ENCODE results near the gene DUS4L.

The DUS4L gene

DNA sequence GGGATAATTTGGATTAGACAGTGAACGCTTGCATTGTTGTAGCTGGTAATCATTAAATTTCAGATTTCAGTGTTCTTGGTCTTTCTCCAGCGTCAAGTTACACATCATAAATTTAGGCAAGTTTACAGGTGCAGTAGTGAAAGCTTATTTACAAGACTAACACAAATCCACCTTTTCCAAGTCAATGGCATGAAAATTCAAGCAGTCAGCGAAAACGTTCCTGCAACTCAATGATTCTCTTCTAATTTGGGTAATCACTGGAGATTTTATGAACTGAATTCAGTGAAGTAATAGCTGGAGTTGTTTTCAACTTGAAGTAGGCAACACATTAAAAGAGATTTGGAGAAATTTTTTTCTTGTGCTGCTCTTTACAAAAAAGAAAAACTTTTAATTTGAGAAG is 34.2 kb downstream of the DUS4L start:
- H3K4me3 ChIP-seq (ENCODE audit: low read depth, low read length): no peak overlapping the region
- TF ChIP-seq, protein P1, sequence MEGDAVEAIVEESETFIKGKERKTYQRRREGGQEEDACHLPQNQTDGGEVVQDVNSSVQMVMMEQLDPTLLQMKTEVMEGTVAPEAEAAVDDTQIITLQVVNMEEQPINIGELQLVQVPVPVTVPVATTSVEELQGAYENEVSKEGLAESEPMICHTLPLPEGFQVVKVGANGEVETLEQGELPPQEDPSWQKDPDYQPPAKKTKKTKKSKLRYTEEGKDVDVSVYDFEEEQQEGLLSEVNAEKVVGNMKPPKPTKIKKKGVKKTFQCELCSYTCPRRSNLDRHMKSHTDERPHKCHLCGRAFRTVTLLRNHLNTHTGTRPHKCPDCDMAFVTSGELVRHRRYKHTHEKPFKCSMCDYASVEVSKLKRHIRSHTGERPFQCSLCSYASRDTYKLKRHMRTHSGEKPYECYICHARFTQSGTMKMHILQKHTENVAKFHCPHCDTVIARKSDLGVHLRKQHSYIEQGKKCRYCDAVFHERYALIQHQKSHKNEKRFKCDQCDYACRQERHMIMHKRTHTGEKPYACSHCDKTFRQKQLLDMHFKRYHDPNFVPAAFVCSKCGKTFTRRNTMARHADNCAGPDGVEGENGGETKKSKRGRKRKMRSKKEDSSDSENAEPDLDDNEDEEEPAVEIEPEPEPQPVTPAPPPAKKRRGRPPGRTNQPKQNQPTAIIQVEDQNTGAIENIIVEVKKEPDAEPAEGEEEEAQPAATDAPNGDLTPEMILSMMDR (IDR thresholded peaks at IDR 0.05; ENCODE audit: borderline replicate concordance, insufficient read depth, low read depth, low read length): no peak

DNA sequence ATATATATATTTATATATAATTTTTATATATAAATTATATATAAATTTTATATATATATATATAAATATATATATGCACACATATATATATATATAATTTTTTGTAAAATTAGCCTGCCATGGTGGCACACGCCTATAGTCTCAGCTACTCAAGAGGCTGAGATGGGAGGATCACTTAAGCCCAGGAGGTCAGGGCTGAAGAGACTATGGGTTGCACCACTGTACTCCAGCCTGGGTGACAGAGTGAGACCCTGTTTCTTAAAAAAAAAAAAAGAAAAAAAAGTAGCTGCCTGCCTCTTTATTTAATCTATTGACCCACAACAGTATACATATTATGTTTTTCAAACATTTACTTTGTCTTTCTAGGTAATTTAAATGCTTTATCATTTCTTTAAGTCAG is 35.5 kb downstream of the DUS4L start:
- no peak overlapping the region for H3K4me3 ChIP-seq (ENCODE audit: low read depth, low read length)
- TF ChIP-seq, protein P1 (IDR thresholded peaks at IDR 0.05; ENCODE audit: borderline replicate concordance, insufficient read depth, low read depth, low read length): no peak

DNA sequence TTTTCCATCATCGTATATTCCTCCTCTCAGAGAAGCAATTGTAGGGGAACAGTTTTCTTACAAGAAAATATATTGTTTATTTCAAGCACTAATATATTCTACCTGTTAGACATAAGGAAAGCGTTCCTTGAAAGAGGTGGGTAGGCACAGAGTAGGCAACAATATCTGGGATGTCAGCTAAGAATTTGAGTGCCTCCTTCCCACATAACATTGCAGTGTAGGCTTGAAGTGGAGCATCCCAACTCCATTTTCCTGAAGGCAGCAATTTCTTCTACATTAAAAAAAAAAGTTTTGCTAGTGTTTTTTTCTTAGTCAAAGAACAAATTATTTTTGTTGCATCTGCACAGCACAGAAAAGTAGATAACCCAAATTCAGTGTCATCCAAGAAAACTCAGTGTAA is 37.0 kb downstream of the DUS4L start:
- no peak overlapping the region for H3K4me3 ChIP-seq (ENCODE audit: low read depth, low read length)
- TF ChIP-seq, protein P1 (IDR thresholded peaks at IDR 0.05; ENCODE audit: borderline replicate concordance, insufficient read depth, low read depth, low read length): no peak

DNA sequence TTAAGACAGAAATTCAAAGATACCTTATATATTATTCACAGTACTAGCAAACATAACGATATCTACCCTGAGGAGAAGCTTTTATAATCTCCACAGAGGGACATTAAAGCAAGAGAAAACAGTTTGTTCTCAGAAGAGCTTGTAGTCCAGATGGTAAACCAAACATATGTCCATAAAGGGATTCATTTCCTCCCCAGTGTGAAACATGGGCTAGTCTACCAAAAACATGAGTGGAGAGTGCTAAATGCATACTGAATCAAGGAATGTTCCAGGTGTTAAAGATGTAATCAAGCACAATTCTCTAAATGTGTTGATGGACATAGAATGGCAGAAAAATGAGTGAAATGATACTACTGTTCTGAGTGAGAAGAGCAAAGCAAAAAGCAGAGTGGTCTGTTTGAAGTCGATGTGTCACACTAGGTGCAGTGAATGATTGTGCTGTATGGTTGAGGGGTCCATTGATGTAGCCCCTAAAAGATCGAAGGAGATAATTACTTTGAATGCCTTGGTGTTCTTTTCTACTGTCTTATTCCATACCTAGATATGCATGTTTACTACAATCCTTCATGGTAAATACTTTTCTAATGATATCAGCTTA is 41.5 kb downstream of the DUS4L start:
- H3K4me3 ChIP-seq (ENCODE audit: low read depth, low read length): no peak overlapping the region
- TF ChIP-seq, protein P1 (IDR thresholded peaks at IDR 0.05; ENCODE audit: borderline replicate concordance, insufficient read depth, low read depth, low read length): no peak

DNA sequence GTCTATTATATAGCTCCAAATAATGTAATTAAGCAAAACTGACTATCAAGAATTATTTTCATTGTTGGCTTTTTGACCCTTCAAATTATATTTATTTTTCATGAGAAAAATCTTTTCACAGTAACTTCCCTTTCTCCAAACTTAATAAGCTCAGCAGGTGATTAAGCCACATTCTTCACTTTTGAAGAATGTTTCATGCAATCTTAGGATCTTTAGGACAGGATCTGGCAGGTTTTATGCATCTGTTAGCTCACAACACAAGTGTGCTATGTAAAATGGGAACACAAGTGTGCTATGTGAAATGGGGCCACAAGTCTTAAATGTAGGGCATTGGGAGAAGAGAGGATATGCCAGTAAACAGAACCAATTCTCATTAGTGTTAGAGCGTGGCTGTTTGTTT is 42.5 kb downstream of the DUS4L start:
- TF ChIP-seq, protein P1 (IDR thresholded peaks at IDR 0.05; ENCODE audit: borderline replicate concordance, insufficient read depth, low read depth, low read length): no peak
- H3K4me3 ChIP-seq (ENCODE audit: low read depth, low read length): no peak overlapping the region

DNA sequence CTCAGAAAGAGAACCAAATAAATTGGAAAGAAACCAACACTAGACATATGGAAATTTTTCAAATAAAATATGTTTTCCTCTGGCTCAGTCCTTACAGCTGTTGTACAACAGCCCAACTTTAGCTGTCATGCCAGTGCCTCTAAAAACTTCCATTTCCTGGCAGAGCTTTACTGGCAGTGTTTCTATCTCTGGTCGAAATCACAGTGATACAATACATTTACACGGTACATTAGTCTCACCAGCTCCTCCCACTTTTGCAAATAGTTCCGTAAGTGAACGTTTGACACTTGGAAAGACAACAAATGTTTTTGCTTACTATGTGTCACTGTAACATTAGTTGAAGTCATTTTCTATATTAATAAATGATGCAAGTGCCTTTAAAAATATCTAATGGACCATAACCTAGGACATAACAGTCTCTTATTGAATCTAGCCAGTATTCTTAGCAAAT is 46.1 kb downstream of the DUS4L start:
- no peak overlapping the region for H3K4me3 ChIP-seq (ENCODE audit: low read depth, low read length)
- TF ChIP-seq, protein P1 (IDR thresholded peaks at IDR 0.05; ENCODE audit: borderline replicate concordance, insufficient read depth, low read depth, low read length): no peak

DNA sequence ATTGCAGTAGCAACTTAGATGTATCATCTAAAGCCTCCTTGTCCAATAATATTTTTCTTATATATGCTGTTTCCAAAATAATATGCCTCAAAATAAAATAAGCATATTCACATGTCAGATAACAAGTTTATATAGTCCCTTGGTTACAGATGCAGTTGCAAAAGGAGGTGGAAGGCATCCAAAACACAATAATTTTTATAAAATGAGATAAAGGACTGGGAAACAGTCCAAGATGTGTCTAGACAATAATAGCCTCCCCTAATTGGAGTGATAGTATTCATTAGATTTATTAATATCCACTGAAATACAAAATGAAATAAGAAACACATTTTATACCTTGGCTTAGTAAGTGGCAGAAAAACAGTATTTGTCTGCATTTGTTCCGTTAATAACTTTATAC is 46.6 kb downstream of the DUS4L start:
- TF ChIP-seq, protein P1 (IDR thresholded peaks at IDR 0.05; ENCODE audit: borderline replicate concordance, insufficient read depth, low read depth, low read length): no peak
- H3K4me3 ChIP-seq (ENCODE audit: low read depth, low read length): no peak overlapping the region
